SK-N-MC (cell line): ENCODE data around the gene ARID1B.

Experiments used
- DNase-seq: peaks from one replicate; pipeline ENCODE4 v3.0.0-alpha.2; 2011; ENCODE audit warnings: low read depth, low spot score
- H3K27ac ChIP-seq: fragments of 200-600 bp; sonication (generic); 2 replicates; pipeline ENCODE4 v1.5.1; 2016; ENCODE audit warnings: mixed run types
- H3K36me3 ChIP-seq: fragments of 200-600 bp; sonication (generic); 2 replicates; pipeline ENCODE4 v1.6.1; 2017; ENCODE audit warnings: antibody characterized with exemption, low read length, mixed read lengths; ENCODE audit not compliant: insufficient read depth
- H3K4me3 ChIP-seq: fragments of 200-600 bp; sonication (generic); 2 replicates; pipeline ENCODE4 v1.5.1; 2016
- H3K9ac ChIP-seq: fragments of 200-600 bp; sonication (generic); 2 replicates; pipeline ENCODE4 v1.8.0; 2017; ENCODE audit warnings: mixed run types, mixed read lengths; ENCODE audit not compliant: insufficient read length
- H3K9me3 ChIP-seq: fragments of 200-600 bp; sonication (generic); 2 replicates; pipeline ENCODE4 v1.6.1; 2017; ENCODE audit warnings: low read depth, mild to moderate bottlenecking, antibody characterized with exemption, low read length, moderate library complexity, mixed read lengths
- EZH2 ChIP-seq: fragments of 200-600 bp; sonication (generic); IDR thresholded peaks from one replicate; pipeline ENCODE4 v1.6.1; 2017; ENCODE audit warnings: antibody characterized with exemption
- FOXP2 ChIP-seq: optimal IDR thresholded peaks from 2 replicates; pipeline ENCODE3; 2011; ENCODE audit warnings: mild to moderate bottlenecking, moderate library complexity; ENCODE audit not compliant: insufficient read depth; ENCODE audit errors: extremely low read length, control extremely low read depth
- POLR2AphosphoS5 ChIP-seq: IDR thresholded peaks from 2 replicates; pipeline ENCODE4 v1.6.1; 2012; ENCODE audit warnings: mild to moderate bottlenecking, low read depth, low read length, borderline replicate concordance

Gene ARID1B

DNA sequence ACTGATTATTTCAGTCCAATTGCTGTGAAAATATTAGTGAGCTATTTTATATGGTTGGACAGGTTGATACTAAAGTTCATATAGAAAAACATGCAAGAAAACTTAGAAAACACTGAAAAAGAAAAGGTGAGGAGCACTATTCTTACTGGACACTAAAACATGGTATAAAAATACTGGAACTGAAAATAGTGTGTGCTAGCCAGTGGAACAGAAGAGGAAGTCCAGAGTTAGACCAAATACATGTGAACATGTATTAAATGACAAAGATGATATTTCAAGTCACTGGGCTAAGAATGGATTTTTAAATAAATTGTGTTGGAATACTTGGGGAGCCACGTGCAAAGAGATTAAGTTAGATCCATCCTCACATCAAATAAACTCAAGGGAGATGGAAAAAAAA is 327.6 kb downstream of the ARID1B start:
- TF ChIP-seq EZH2 (no peak), FOXP2 (no peak), POLR2AphosphoS5 (no peak)
- no peak for DNase-seq
- H3K4me3 ChIP-seq: no peak overlapping the region
- H3K9me3 ChIP-seq: no peaks in the 10 kb centered on the region
- H3K9ac ChIP-seq: no peak overlapping the region
- peaks cover 28% of the 10 kb centered on the region for H3K36me3 ChIP-seq
- no peak overlapping the region for H3K27ac ChIP-seq

DNA sequence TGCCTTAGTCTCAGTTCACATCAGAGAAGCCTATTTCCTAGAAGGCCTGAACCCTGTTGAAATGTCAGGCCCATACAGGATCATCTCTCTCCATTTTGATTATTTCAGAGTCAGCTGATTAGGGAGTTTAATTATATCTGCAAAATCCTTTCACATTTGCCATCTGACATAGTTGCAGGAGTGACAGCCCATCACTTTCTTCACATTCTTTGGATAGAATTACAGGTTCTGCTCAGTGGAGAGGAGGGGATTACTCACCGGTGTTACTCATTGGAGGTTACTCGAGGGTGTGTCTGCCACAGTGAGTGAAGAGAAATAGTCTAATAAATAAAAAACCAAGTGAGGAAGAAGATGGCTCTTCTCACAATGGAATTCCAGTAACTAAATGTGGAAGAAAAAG is 329.3 kb downstream of the ARID1B start:
- no peak for DNase-seq
- Histone ChIP-seq H3K27ac (no peak overlapping the region), H3K4me3 (no peak overlapping the region), H3K9me3 (no peaks in the 10 kb centered on the region), H3K36me3 (peaks cover 27% of the 10 kb centered on the region), H3K9ac (no peak overlapping the region)
- TF ChIP-seq POLR2AphosphoS5 (no peak), FOXP2 (no peak), EZH2 (no peak)

DNA sequence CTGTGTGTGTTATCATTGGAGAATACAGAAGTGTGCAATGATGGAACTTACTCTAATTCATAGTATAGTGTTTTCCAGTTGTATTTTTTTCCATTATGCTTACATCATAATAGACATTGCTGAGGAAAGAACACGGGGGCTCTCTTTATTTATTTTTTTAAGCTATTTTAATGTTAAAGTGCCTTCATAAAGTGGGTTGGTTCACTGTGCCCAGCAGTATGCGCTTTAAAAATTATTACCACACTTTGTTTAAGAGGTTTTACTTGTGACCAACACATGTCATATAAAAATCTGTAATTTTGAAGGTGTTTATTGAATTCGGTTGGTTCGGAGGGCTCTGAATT is 330.4 kb downstream of the ARID1B start:
- no peak overlapping the region for H3K9ac ChIP-seq
- no peaks in the 10 kb centered on the region for H3K9me3 ChIP-seq
- peak overlapping the region; percentile 53; the same call in 1 of the 2 replicates for H3K27ac ChIP-seq
- DNase-seq: no peak
- H3K36me3 ChIP-seq: peaks cover 35% of the 10 kb centered on the region
- TF ChIP-seq EZH2 (no peak), FOXP2 (no peak), POLR2AphosphoS5 (no peak)
- 0 out of 2 replicates have a peak overlapping the region, but pooled peaks have one; percentile 2 for H3K4me3 ChIP-seq

- DNase-seq: peak; percentile 12
- TF ChIP-seq POLR2AphosphoS5 (no peak), EZH2 (no peak), FOXP2 (no peak)
- Histone ChIP-seq H3K36me3 (peaks cover 33% of the 10 kb centered on the region), H3K9me3 (no peaks in the 10 kb centered on the region), H3K27ac (peak overlapping the region; percentile 53), H3K9ac (no peak overlapping the region), H3K4me3 (0 out of 2 replicates have a peak overlapping the region, but pooled peaks have one; percentile 2)
Observed at GRCh38 chr6:157107915-157108651, 330.9 kb downstream of the ARID1B start.

- TF ChIP-seq FOXP2 (no peak), POLR2AphosphoS5 (no peak), EZH2 (no peak)
- Histone ChIP-seq H3K9ac (no peak overlapping the region), H3K36me3 (peaks cover 37% of the 10 kb centered on the region), H3K9me3 (no peaks in the 10 kb centered on the region), H3K4me3 (no peak overlapping the region), H3K27ac (no peak overlapping the region)
- no peak for DNase-seq
Observed at GRCh38 chr6:157108923-157109322, 331.7 kb downstream of the ARID1B start.

GRCh38 chr6:157110607-157111006 is 333.4 kb downstream of the ARID1B start:
- Histone ChIP-seq H3K27ac (no peak overlapping the region), H3K9ac (no peak overlapping the region), H3K36me3 (peaks cover 39% of the 10 kb centered on the region), H3K4me3 (no peak overlapping the region), H3K9me3 (no peaks in the 10 kb centered on the region)
- no peak for TF ChIP-seq EZH2
- no peak for TF ChIP-seq POLR2AphosphoS5
- TF ChIP-seq FOXP2: no peak
- DNase-seq: no peak

- H3K9me3 ChIP-seq: no peaks in the 10 kb centered on the region
- H3K4me3 ChIP-seq: no peak overlapping the region
- no peak overlapping the region for H3K27ac ChIP-seq
- no peak for DNase-seq
- no peak for TF ChIP-seq POLR2AphosphoS5
- TF ChIP-seq FOXP2: no peak
- TF ChIP-seq EZH2: no peak
- no peak overlapping the region for H3K9ac ChIP-seq
- H3K36me3 ChIP-seq: peaks cover 39% of the 10 kb centered on the region
Observed at GRCh38 chr6:157113389-157113788, 336.2 kb downstream of the ARID1B start.

DNA sequence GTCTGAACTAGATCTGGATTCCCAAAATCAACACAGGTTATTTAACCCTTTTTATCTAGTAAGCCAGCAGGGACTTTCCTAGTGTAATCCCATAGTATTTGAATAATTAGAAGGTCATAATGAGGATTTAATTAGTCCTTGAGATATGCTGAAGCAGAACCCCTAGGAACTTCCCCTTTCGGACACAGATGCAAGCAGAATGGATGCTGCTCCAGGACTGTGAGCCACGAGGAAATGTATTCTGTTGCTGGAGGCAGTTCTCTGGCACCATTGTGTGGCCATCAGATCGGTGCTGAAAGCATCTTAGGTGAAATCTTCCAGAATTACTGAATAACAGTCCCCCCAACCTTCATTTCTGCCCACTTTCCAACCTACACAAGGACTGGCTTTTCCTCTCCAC is 339.2 kb downstream of the ARID1B start:
- Histone ChIP-seq H3K9ac (no peak overlapping the region), H3K9me3 (no peaks in the 10 kb centered on the region), H3K4me3 (no peak overlapping the region), H3K27ac (no peak overlapping the region), H3K36me3 (peaks cover 24% of the 10 kb centered on the region; the same call in 1 of the 2 replicates)
- DNase-seq: no peak
- TF ChIP-seq POLR2AphosphoS5 (no peak), EZH2 (no peak), FOXP2 (no peak)
